ENCODE measurements around the gene CD160.

- TF ChIP-seq, protein P1, sequence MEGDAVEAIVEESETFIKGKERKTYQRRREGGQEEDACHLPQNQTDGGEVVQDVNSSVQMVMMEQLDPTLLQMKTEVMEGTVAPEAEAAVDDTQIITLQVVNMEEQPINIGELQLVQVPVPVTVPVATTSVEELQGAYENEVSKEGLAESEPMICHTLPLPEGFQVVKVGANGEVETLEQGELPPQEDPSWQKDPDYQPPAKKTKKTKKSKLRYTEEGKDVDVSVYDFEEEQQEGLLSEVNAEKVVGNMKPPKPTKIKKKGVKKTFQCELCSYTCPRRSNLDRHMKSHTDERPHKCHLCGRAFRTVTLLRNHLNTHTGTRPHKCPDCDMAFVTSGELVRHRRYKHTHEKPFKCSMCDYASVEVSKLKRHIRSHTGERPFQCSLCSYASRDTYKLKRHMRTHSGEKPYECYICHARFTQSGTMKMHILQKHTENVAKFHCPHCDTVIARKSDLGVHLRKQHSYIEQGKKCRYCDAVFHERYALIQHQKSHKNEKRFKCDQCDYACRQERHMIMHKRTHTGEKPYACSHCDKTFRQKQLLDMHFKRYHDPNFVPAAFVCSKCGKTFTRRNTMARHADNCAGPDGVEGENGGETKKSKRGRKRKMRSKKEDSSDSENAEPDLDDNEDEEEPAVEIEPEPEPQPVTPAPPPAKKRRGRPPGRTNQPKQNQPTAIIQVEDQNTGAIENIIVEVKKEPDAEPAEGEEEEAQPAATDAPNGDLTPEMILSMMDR (IDR thresholded peaks at IDR 0.05): no peak
- TF ChIP-seq POLR2A (IDR thresholded peaks at IDR 0.05): no peak
These were observed 40.4 kb downstream of the CD160 start for GRCh38 chr1:145759721-145760120.
